Measurements from ENCODE around the gene RNF8. TPM values are rescaled to one million over a fixed set of nuclear protein-coding genes. Genes with fewer than 3 reads are reported as not detected.

Gene RNF8
- total RNA-seq (10 to 100 TPM; 11.7 to 46.0 (median 23.5) TPM), polyA plus RNA-seq (10 to 100 TPM in 2 of 3 donors, 1 to 10 TPM in 1; 8.7 to 15.7 (median 14.6) TPM)
- long read RNA-seq, donor 1, full-length matches to known transcripts = 1 of 1 reads
- long read RNA-seq, donor 1, partial matches to known transcripts = 0 of 1 reads
- long read RNA-seq, donor 1, other reads (novel, unspliced or antisense) = 0 of 1 reads
- long read RNA-seq, donor 2, full-length matches to known transcripts = 3 of 8 reads
- long read RNA-seq, donor 2, partial matches to known transcripts = 5 of 8 reads
- long read RNA-seq, donor 2, other reads (novel, unspliced or antisense) = 0 of 8 reads
- long read RNA-seq, donor 3, full-length matches to known transcripts = 3 of 3 reads
- long read RNA-seq, donor 3, partial matches to known transcripts = 0 of 3 reads
- long read RNA-seq, donor 3, other reads (novel, unspliced or antisense) = 0 of 3 reads
- long read RNA-seq, donor 4 = 0 reads
- long read RNA-seq, donor 5, full-length matches to known transcripts = 1 of 1 reads
- long read RNA-seq, donor 5, partial matches to known transcripts = 0 of 1 reads
- long read RNA-seq, donor 5, other reads (novel, unspliced or antisense) = 0 of 1 reads
- long read RNA-seq, donor 6, full-length matches to known transcripts = 3 of 10 reads
- long read RNA-seq, donor 6, partial matches to known transcripts = 7 of 10 reads
- long read RNA-seq, donor 6, other reads (novel, unspliced or antisense) = 0 of 10 reads
- long read RNA-seq, donor 7, full-length matches to known transcripts = 2 of 2 reads
- long read RNA-seq, donor 7, partial matches to known transcripts = 0 of 2 reads
- long read RNA-seq, donor 7, other reads (novel, unspliced or antisense) = 0 of 2 reads
- long read RNA-seq, donor 8, full-length matches to known transcripts = 2 of 2 reads
- long read RNA-seq, donor 8, partial matches to known transcripts = 0 of 2 reads
- long read RNA-seq, donor 8, other reads (novel, unspliced or antisense) = 0 of 2 reads
- long read RNA-seq, donor 9 = 0 reads
- long read RNA-seq, donor 10, full-length matches to known transcripts = 2 of 2 reads
- long read RNA-seq, donor 10, partial matches to known transcripts = 0 of 2 reads
- long read RNA-seq, donor 10, other reads (novel, unspliced or antisense) = 0 of 2 reads

GRCh38 chr6:37353761-37354525 lies at the start of gene RNF8:
Gene RNF8, plus strand, starts transcription at chr6:37353983. Its CDS starts 182 bp downstream, at chr6:37354165.
- Histone ChIP-seq H3K36me3 (no peaks in the 10 kb centered on the region), H3K27me3 (no peaks in the 10 kb centered on the region), H3K4me3 (peak within 1 kb of the TSS; percentile 72 to 100 (median 96)), H3K4me1 (peaks cover 7 to 34% (median 19%) of the 10 kb centered on the region in 4 donors), H3K27ac (peak within 1 kb of the TSS; percentile 49 to 83 (median 74)), H3K9me3 (no peaks in the 10 kb centered on the region)
- peak; percentile 94 to 97 for DNase-seq
- TF ChIP-seq CTCF (IDR thresholded peaks at IDR 0.05) (no peak), EP300 (IDR thresholded peaks at IDR 0.05) (no peak), POLR2AphosphoS5 (IDR thresholded peaks at IDR 0.05) (peak; percentile 74 to 91 (median 85))
- intact Hi-C loops (cut with DNase I; ENCODE audit: low total_unique reads) = no loop called here
- 0 to 1% (median 1%) methylated on average over 50 to 54 of the region's 54 CpGs for WGBS, 5 donors

GRCh38 chr6:37304766-37305165 lies 49.0 kb upstream of the RNF8 start:
- H3K4me3 ChIP-seq = no peak overlapping the region
- peaks cover 0 to 14% (median 5%) of the 10 kb centered on the region in 4 donors for H3K4me1 ChIP-seq
- H3K27me3 ChIP-seq = no peaks in the 10 kb centered on the region
- 95 to 99% (median 97%) methylated on average over 7 of the region's 7 CpGs for WGBS, 5 donors
- no peak for DNase-seq
- TF ChIP-seq EP300 (IDR thresholded peaks at IDR 0.05) (no peak), POLR2AphosphoS5 (IDR thresholded peaks at IDR 0.05) (no peak), CTCF (IDR thresholded peaks at IDR 0.05) (no peak), POLR2A (IDR thresholded peaks at IDR 0.05) (no peak)
- H3K9me3 ChIP-seq = no peaks in the 10 kb centered on the region
- intact Hi-C loops (cut with DNase I; ENCODE audit: low total_unique reads) = no loop called here
- peaks cover 14 to 62% (median 51%) of the 10 kb centered on the region in 4 donors for H3K36me3 ChIP-seq
- no peak overlapping the region for H3K27ac ChIP-seq

GRCh38 chr6:37305841-37306425 lies 47.9 kb upstream of the RNF8 start:
- 89 to 99% (median 94%) methylated on average over 4 of the region's 4 CpGs for WGBS, 5 donors

More at GRCh38 chr6:37305841-37306425, 47.9 kb upstream of the RNF8 start:
- DNase-seq = no peak
- no peaks in the 10 kb centered on the region for H3K27me3 ChIP-seq
- TF ChIP-seq CTCF (IDR thresholded peaks at IDR 0.05) (no peak), POLR2A (IDR thresholded peaks at IDR 0.05) (no peak), POLR2AphosphoS5 (IDR thresholded peaks at IDR 0.05) (no peak), EP300 (IDR thresholded peaks at IDR 0.05) (no peak)
- peaks cover 0 to 14% (median 5%) of the 10 kb centered on the region in 4 donors for H3K4me1 ChIP-seq
- H3K27ac ChIP-seq = no peak overlapping the region
- intact Hi-C loops (cut with DNase I; ENCODE audit: low total_unique reads) = no loop called here
- no peak overlapping the region for H3K4me3 ChIP-seq
- peaks cover 14 to 55% (median 43%) of the 10 kb centered on the region in 4 donors for H3K36me3 ChIP-seq
- no peaks in the 10 kb centered on the region for H3K9me3 ChIP-seq
